ENCODE measurements around the gene NRXN3.

DNA sequence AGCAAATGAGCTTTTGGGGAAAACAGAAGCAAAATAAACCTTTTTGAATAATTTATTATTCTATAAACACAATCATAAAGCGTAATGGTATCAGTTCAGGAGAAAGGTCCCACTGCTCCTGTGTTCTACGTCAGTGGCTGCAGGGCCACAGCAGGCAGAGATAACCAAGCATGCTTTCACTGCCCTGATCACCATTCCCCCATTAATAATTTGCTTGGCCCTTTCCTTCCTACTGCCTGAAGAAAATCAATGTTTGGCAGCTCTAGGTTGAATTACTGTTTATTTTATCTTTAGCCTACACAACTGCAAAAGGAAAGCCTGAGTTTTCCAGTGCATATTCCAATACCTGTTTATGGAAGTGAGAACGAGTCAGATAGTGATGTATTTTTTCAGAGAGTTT, 1671.3 kb downstream of the NRXN3 start:
- TF ChIP-seq, protein P1, sequence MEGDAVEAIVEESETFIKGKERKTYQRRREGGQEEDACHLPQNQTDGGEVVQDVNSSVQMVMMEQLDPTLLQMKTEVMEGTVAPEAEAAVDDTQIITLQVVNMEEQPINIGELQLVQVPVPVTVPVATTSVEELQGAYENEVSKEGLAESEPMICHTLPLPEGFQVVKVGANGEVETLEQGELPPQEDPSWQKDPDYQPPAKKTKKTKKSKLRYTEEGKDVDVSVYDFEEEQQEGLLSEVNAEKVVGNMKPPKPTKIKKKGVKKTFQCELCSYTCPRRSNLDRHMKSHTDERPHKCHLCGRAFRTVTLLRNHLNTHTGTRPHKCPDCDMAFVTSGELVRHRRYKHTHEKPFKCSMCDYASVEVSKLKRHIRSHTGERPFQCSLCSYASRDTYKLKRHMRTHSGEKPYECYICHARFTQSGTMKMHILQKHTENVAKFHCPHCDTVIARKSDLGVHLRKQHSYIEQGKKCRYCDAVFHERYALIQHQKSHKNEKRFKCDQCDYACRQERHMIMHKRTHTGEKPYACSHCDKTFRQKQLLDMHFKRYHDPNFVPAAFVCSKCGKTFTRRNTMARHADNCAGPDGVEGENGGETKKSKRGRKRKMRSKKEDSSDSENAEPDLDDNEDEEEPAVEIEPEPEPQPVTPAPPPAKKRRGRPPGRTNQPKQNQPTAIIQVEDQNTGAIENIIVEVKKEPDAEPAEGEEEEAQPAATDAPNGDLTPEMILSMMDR (conservative IDR thresholded peaks at IDR 0.05; ENCODE audit: low read depth, low read length) = no peak
- TF ChIP-seq MAFK (IDR thresholded peaks at IDR 0.05; ENCODE audit: low read depth, low read length) (no peak), RAD21 (IDR thresholded peaks at IDR 0.05; ENCODE audit: low read length) (no peak), POLR2A (IDR thresholded peaks at IDR 0.05; ENCODE audit: low read depth, low read length) (no peak), BHLHE40 (IDR thresholded peaks at IDR 0.05; ENCODE audit: low read depth, low read length) (no peak), MAZ (IDR thresholded peaks at IDR 0.05; ENCODE audit: borderline replicate concordance, low read depth, low read length) (no peak), CHD1 (IDR thresholded peaks at IDR 0.05; ENCODE audit: low read depth, low read length) (no peak), SMC3 (IDR thresholded peaks at IDR 0.05; ENCODE audit: low read depth, low read length) (no peak), RCOR1 (IDR thresholded peaks at IDR 0.05; ENCODE audit: insufficient replicate concordance, low read length) (no peak), MXI1 (IDR thresholded peaks at IDR 0.05; ENCODE audit: borderline replicate concordance, low read depth, low read length) (no peak), FOS (IDR thresholded peaks at IDR 0.05; ENCODE audit: low read depth, low read length) (no peak), CEBPB (IDR thresholded peaks at IDR 0.05; ENCODE audit: low read depth, low read length) (no peak)
- TF ChIP-seq, protein P2, sequence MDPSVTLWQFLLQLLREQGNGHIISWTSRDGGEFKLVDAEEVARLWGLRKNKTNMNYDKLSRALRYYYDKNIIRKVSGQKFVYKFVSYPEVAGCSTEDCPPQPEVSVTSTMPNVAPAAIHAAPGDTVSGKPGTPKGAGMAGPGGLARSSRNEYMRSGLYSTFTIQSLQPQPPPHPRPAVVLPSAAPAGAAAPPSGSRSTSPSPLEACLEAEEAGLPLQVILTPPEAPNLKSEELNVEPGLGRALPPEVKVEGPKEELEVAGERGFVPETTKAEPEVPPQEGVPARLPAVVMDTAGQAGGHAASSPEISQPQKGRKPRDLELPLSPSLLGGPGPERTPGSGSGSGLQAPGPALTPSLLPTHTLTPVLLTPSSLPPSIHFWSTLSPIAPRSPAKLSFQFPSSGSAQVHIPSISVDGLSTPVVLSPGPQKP (IDR thresholded peaks at IDR 0.05; ENCODE audit: borderline replicate concordance, low read depth, low read length) = no peak
- TF ChIP-seq, protein P3, sequence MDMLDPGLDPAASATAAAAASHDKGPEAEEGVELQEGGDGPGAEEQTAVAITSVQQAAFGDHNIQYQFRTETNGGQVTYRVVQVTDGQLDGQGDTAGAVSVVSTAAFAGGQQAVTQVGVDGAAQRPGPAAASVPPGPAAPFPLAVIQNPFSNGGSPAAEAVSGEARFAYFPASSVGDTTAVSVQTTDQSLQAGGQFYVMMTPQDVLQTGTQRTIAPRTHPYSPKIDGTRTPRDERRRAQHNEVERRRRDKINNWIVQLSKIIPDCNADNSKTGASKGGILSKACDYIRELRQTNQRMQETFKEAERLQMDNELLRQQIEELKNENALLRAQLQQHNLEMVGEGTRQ (IDR thresholded peaks at IDR 0.05; ENCODE audit: low read depth, low read length) = no peak

All from IMR-90 (cell line).